NAMALWA (cell line): ENCODE data around the gene CNBD2.
A peak's percentile ranks its signal among the peaks of the same experiment; 100 is the strongest.
"Not testable (repeated sequence)": the region's sequence is repeated elsewhere in the genome, so short reads cannot be mapped to it uniquely, and the experiment has no call there.

ENCODE experiments used
- DNase-seq: peaks from one replicate; pipeline ENCODE4 v3.0.0-alpha.2; 2015; ENCODE audit warnings: low spot score

The CNBD2 gene

DNA sequence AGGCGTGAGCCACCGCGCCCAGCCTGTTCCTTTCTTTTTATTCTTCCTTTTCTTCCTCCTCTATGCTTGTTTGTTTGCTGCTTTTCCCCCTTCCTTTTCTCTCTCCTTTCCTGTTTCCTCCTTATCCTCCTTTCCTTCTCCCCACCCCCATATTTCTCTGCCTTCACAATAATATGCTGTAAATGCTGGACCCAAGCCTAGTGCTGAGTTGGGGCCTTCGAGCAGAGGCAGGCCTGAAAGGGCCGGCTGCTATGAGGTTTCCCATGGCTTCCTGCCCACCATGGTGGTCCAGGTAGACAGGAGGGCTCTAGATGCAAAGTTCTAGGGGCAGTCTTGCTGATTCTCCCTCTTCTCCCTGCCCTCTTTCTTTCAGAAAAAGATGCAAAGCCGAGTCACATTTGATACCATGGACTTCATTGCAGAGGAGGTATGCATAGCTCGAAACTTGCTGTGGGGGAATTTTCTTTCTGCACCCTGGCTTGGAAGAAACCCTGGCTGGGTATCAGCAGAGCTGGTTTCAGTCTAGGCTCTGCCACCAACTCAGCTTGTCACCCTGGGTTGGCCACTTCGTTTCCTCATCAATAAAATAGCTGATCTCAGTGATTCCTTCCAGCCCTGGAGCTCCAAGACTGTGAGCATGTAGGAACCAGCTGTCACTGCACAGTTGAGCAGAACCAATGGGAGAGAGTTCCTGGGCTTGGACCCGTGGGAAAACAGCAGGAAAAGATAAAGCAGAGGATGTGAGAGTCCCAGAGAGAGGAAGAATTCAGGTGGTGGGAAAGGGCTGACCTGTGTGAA, 7.4 kb downstream of the CNBD2 start:
- no peak for DNase-seq

DNA sequence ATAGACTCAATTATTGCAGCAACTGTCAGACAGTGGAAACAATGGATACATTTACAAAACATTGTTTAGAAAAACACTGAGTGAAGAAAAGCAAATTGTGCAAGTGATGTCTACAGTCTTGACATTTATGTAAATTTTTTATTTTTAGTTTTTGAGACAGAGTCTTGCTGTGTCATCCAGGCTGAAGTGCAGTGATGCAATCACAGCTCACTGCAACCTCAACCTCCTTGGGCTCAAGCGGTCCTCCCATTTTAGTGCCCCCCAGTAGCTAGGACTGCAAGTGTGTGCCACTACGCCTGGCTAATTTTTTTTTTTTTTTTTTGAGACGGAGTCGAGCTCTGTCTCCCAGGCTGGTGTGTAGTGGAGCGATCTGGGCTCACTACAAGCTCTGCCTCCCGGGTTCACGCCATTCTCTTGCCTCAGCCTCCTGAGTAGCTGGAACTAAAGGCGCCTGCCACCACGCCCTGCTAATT, 9.7 kb downstream of the CNBD2 start:
- DNase-seq: peak; percentile 71

DNA sequence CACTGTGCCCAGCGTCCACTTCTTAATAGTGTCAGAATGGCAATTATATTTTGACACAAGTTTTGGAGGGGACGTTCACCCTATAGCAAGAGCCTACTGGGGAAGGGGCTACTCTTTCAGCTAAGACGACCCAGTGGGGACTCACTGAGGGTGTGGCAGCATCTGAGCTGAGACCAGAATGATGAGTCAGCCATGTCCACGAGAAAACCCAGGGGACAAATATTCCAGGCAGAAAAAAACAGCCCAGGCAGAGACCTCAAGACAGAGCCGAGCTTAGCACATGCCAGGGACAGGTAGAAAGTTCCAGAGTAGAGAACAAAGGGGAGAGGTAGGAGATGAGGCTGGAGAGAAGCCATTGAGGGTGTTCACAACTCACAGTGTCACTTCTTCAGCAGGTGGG, 11.2 kb downstream of the CNBD2 start:
- no peak for DNase-seq

DNA sequence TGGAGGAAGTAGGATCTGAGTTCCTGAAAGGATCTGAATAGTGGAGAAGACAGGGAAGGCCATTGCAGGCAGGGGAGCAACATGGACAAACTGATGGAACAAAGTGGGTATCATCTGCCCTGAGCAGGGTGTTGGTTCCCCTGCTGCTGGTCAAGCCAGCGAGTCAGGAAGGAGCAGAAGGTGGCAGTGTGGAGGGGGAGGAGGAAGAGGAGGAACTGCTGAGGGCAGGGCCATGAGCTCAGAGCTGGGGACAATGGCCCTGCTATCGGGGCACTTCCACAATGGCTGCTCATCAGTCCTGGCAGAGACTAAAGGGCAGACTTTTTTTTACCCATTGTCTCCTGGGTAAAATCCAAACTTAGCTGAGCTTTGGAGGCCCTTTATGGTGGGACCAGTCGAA, 13.6 kb downstream of the CNBD2 start:
- DNase-seq: no peak

DNA sequence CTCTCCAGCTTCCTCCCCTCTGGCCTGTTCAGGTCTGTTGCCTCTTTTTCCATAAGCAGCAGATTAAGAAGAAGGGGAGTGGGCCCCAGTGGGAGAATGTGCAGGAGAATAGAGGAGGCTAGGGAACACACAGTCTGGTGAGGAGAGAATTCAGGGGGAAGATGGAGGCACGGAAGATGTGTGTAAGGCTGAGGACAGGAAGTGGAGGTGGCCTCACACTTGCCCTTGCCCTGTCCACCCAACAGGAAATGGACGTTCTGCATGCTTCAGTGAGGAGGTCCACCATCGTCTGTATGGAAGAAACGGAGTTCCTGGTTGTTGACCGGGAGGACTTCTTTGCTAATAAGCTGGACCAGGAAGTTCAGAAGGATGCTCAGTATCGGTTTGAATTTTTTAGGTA, 16.0 kb downstream of the CNBD2 start:
- no peak for DNase-seq

DNA sequence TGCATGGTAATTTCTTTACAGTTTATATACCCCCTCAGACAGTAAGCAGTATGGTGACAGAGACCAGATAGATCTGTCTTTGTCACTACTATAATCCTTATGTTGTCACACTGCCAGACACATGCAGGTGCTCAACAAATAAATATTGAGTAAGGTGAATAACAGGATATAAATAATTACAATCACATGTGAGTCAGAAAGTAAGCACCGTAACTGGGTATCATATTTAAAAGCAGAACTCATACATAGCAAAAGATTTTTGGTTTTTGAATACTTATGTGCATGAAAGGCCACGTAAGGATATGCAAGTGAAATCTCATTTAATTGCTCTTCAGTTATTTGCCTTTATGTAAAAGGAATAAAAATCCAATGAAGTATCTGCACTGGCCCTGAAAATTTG, 17.4 kb downstream of the CNBD2 start:
- no peak for DNase-seq

DNA sequence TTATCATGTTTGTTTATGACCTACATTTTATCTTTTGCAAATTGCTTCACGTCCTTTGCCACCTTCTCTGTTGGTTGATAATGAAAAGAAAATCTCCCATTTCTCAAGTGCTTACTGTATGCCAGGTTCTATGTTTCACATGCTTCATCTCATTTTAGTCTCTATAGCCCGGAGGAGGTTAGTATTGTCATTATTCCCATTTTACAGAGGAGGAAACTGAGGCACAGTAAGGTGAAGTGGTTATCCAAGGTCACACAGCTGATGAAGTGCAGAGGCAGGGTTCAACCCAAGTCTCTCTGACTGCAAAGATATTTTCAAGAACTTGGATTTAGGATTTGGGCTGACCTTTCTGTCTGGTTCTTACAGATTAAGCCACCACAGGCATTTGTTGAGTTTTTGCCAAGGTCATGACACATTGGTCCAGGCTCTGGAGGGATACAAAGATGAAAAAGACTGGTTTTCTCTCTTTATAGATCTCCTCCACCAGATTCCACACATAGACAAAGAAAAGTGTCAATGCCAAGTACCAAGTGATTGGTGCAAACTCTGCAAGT, 20.6 kb downstream of the CNBD2 start:
- DNase-seq: no peak

DNA sequence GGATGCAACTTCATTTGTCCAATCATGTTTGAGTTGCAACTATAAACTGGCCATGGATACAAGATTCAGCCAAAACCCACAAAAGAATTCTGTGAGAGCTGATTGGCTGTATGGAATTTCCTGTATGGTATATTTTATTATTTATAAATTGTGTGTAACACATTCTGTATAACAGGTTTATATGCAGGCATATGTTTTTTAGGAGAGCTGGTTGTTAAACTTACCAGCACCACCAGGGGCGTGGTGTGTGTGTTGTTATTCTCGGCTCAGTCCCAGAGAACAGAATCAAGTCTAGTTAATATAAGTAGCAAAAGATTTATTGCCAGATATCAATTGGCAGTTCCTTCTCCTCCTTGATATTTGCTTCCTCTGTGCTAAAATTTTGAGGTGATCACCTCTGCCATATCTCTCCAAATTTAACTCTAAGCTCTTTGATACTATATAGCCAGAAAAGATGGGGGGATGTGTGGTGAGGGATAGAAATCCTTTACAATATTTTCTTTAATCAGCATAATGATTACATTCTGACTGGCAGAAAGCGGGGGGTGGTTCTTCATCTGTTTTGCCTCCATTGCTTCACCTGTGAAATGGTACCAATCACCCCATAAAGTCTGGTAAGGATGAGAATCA, 22.9 kb downstream of the CNBD2 start:
- peak; percentile 75 for DNase-seq

DNA sequence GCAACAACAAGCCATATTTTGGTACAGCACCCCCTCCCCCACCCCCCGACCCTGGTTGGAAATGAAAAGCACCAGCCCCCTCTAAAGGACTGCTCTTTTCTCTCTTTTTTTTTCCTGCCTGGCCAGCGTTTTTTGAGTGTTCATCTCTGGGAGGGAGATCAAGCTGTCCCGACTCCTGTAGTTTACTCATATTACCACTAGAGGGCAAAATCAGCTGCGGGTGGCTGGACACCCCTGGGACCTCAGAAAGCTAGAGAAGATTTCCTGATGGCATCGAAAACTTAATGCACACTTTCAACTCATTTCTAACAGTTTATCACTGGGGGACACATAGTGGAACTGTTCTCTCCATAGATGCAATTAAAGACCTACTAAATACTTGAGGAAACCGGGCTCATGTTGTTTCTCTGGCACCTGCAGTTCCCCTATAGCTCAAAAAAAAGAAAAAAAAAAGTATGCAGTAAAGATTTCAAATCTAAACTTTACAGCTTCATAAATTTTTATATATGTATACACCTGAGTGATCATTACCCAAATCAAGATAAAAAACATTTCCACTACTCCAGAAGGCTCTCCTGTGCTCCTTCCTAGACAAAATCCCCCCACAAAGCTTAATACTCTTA, 24.4 kb downstream of the CNBD2 start:
- DNase-seq: peak; percentile 92

DNA sequence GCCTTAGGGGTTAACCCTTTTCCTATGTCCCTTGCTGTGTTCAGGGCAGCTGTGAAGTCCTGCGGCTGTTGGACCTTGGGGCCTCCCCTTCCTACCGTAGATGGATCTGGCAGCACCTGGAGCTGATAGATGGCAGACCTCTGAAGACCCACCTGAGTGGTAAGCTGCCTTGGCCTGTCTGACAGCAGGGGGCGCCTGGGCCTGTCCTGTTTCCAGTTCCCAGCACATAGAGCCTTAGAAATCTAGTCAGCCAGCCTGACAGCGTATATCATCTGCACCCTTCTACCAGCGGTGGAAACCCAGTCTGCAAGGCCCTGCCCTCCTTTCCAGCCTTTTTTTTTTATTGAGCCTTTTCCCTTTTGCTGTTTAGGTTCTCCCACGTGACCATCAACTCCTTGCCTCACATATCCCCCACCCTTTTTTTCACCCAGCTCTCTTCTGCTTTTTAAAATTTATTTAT, 26.6 kb downstream of the CNBD2 start:
- peak; percentile 88 for DNase-seq

DNA sequence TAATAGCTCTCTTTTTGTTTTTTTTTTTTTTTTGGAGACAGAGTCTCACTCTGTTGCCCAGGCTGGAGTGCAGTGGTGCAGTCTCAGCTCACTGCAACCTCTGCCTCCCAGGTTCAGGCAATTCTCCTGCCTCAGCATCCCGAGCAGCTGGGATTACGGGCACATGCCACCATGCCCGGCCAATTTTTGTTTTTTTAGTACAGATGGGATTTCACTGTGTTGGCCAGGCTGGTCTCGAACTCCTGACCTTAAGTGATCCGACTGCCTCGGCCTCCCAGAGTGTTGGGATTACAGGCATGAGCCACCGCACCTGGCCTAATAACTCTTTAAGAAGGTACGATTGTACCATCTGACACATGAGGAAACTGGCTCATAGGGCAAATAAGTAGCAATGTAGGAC, 28.1 kb downstream of the CNBD2 start:
- not testable (repeated sequence) for DNase-seq

DNA sequence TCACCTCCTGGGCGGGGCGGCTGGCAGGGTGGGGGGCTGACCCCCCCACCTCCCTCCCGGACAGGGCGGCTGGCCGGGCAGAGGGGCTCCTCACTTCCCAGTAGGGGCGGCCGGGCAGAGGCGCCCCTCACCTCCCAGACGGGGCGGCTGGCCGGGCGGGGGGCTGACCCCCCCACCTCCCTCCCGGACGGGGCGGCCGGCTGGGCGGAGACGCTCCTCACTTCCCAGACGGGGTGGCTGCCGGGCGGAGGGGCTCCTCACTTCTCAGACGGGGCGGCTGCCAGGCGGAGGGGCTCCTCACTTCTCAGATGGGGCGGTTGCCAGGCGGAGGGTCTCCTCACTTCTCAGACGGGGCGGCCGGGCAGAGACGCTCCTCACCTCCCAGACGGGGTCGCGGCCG, 32.9 kb downstream of the CNBD2 start:
- not testable (repeated sequence) for DNase-seq

DNA sequence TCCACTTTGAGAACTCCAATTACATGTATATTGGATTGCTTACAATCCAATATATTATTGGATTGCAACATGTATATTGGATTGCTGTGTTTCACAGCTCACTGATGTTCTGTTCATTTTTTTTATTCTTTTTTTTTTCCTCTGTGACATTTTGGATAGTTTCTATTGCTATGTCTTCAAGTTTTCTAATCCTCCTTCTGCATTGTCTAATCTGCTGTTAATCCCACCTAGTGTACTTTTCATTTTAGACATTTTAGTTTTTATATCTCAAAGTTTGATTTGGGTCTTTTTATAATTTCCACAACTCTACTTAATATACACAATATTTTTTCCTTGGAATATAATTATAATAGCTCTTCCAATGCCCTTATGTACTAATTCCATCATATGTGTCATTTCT, 34.5 kb downstream of the CNBD2 start:
- DNase-seq: no peak

DNA sequence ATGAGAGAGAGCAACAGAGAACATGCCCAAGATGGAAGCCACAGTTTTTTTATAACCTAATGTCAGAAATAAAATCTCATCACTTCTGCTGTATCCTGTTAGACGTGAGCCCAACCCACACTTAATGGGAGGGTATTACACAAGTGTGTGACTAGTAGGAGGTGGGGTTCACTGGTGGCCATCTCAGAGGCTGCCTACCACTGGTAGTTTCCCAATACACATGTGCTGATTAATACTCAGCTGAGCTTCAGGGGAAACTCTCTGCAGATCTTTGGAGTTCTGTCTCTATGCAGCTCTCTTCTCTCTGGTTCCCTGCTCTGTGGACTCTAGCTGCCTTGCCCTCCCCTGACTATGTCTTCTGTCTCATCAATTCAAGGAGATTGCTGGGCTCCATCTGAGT, 35.7 kb downstream of the CNBD2 start:
- DNase-seq: no peak

DNA sequence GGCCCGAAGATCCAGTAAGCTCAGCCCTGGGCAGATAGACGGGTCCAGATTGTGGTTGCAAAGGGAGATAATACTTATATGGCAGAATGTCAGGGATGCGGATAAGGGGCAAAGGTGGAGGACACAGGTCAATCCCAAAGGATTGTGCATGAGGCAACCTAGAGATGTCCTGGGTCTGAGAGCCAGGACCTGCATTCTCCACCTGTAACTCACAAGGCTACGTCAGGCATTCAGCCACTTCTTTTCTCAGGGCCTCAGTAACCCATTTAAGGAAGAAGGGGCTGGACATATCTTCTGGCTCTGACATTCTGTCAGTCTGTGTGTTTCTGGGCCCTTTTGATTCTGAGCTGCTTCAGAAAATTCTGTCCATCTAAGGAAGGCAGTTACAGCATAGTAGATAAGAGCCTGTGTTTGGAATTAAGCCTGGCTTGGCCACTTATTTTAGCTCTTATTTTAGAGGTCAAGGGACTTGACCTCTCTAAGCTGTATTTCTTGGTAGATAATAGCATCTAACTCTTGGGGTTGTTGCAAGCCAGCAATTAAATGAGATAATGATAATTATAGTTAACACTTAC, 40.2 kb downstream of the CNBD2 start:
- DNase-seq: no peak

DNA sequence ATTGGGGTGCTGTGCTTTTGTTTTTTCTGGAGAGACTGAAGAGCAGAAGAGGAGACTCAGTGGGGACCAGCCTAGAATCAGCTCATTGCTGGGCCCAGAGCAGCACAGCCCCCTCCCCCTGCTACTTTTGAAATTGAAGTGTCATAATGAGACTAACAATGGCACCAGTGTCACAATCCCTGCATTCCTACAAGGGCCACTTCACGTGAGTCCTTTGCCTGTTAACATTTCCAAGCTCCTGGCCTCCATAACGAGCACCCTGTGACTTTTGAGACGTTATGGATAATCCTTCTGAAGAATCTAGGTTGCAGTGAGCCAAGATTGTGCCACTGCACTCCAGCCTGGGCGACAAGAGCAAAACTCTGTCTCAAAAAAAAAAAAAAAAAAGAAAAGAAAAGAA, 41.7 kb downstream of the CNBD2 start:
- DNase-seq: no peak

DNA sequence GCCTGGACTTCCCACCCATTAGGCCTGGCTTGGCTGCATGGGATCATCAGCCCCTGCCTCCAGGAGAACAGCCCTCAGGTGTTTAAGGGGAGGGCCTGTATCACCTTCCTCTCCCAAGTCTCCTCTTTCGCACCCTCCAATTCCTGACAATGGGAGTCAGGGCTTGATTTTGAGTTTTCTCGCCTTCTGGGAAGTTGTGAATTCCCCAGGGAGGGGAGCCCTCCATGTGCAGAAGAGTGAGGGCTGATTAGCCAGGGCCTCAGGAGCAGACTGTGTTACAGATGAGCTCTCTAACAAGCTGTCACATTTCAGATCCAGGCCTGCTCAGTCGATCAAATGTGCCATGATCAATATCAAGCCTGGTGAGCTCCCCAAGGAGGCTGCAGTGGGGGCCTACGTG, 42.4 kb downstream of the CNBD2 start:
- DNase-seq: no peak

DNA sequence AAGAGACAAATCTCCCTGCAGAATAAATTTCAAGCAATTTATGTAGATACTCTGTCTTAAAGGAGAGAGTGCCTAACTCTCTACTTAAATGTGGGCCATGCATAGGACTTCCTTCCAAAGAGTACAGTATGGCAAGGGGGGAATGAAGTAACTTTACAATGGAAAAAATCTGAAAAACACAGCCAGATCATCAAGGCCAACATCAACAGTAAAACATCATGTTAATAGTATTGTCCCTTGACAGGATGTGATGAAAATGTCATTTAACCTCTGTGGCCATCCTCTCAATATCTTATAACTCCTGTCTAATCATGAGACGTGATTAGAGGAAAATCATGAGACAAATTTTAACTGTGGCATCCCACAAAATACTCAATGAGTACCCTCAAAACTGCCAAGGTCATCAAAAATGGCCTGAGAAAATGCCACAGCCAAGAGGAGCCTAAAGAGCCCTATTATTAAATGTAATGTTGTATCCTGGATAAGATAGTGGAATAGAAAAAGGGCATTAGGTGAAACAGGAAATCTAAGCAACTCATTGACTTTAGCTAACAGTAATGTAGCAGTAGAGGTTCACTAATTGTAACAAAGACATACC, 47.5 kb downstream of the CNBD2 start:
- no peak for DNase-seq

DNA sequence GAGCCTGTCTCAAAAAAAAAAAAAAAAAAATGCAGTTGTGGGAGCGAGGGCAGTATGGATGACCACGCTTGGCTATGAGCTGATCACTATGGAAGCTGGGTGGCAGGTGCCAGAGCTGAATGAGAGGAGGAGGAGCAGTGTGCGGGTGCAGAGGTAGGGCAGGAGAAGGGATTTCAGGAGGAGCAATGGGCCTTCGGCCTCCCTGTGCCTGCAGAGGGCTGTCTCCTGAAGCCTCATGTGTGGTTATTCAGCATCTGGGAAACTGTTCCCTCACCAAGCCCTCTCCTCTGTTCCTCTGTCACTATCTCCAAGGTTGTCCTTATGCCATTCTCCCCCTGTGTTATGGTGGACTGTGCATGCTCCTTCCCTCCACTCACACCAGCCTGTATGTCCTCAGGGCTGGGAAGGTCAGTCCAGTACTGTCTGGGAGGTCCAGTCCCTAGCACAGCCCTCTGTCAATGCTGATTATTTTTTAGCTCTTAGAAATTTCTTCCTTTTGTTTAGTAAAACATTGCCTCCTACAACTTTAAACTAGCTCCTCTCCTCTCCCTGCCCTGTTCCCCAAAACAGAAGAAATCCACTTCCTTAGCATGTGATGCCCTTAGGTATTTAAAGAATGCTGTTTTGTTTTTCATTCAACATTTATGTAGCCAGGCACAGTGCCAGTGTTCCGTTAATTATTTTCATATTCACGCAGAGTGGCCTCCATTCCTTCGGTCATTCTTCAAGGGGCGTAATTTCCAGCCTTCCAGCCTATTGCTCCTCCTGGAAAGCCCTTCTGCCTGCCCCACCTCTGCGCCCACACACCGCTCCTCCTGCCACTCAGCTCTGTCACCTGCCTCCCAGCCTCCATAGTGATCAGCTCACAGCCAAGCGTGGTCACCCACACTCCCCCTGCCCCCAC, 48.9 kb downstream of the CNBD2 start:
- DNase-seq: no peak

DNA sequence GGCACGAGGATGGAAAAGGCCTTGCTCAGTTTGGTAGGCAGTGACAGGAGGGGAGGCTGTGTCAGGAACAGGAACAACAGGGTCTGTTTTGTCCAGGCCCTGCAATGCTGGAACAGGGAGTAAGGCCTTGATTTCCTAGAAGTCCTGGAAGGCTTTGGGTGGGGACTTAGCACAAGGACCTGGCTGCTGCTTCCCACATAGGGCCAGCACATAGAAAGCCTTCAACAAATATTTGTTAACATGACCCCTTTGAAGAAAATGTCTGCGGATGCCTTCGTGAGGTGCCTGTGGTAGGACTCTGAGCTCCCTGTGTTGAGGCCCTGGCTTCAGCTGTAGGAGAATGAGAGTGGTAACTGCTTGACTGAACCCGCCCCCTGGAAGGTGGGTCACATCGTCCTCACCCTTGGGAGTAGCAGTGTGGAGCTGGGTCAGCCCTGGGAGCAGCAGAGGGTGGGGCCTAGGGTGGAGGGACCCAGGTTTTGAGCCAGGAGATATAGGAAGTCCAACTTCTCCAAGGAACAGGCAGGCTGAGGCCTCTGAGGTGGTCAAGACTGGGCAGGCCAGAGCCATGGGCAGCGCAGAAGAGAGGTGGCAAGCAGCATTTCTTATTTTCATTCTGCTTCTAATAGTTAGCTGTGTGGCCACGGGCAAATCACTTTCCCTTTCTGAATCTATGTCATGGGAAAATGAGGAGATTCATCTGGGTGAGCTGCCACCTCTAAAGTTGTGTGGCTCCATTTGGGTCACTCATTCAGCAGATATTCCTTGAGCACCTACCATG, 50.0 kb downstream of the CNBD2 start:
- DNase-seq: no peak
